Thoracic aorta (tissue), 2 donors: ENCODE measurements around the gene ADO. TPM values are rescaled to one million over a fixed set of nuclear protein-coding genes. Genes with fewer than 3 reads are reported as not detected.

Source experiments
- ATAC-seq: fragments of 150-250 bp; one replicate; pipeline ENCODE4 v1.8.0; 2017; ENCODE audit warnings: low read depth; ENCODE audit not compliant: insufficient number of reproducible peaks, low FRiP score
- DNase-seq: peaks from one replicate; pipeline ENCODE4 v3.0.0-alpha.2; 2020; ENCODE audit warnings: low spot score
- H3K27ac ChIP-seq, 2 donors: fragments of 200-600 bp; sonication (generic); 1 replicate in 1 of 2; 2 replicates in 1 of 2; pipeline ENCODE4 v1.5.1; 2016; ENCODE audit warnings: mild to moderate bottlenecking in 2 of 2, moderate library complexity in 2 of 2
- H3K27me3 ChIP-seq: fragments of 200-600 bp; sonication (generic); replicated peaks from 2 replicates; pipeline ENCODE4 v1.6.0; 2016; ENCODE audit warnings: mild to moderate bottlenecking; ENCODE audit not compliant: insufficient read depth
- H3K36me3 ChIP-seq: fragments of 200-600 bp; sonication (generic); one replicate; pipeline ENCODE4 v1.5.1; 2016
- H3K4me1 ChIP-seq, 2 donors: fragments of 200-600 bp; sonication (generic); 1 replicate in 1 of 2; 2 replicates in 1 of 2; pipeline versions ENCODE4 v1.5.1 to v1.6.0; 2016; ENCODE audit warnings: low read depth in 2 of 2, mild to moderate bottlenecking in 1 of 2; ENCODE audit not compliant: control insufficient read depth in 1 of 2
- H3K4me3 ChIP-seq: fragments of 200-600 bp; sonication (generic); 2 replicates; pipeline ENCODE4 v1.5.1; 2016; ENCODE audit warnings: mild to moderate bottlenecking
- H3K9me3 ChIP-seq: fragments of 200-600 bp; sonication (generic); 2 replicates; pipeline ENCODE4 v1.5.1; 2016
- total RNA-seq, 2 donors: library from RNA; depleted of rRNA; stranded (reverse); fragments of >200 nt; gene quantifications; one replicate each; pipeline versions ENCODE4 v1.1.0 to v1.2.3, GENCODE V29; 2016
- TF ChIP-seq, protein P1 (sequence below): fragments of 200-600 bp; sonication (generic); IDR thresholded peaks from one replicate; pipeline ENCODE4 v1.5.1; 2019; ENCODE audit warnings: antibody characterized with exemption

ADO gene
- total RNA-seq, 2 donors from 2014 or later = 15.8 to 22.8 TPM

- ATAC-seq (no peak), DNase-seq (no peak)
- H3K36me3 ChIP-seq = no peaks in the 10 kb centered on the region
- peaks cover 20 to 44% of the 10 kb centered on the region in 2 donors for H3K4me1 ChIP-seq
- TF ChIP-seq, protein P1, sequence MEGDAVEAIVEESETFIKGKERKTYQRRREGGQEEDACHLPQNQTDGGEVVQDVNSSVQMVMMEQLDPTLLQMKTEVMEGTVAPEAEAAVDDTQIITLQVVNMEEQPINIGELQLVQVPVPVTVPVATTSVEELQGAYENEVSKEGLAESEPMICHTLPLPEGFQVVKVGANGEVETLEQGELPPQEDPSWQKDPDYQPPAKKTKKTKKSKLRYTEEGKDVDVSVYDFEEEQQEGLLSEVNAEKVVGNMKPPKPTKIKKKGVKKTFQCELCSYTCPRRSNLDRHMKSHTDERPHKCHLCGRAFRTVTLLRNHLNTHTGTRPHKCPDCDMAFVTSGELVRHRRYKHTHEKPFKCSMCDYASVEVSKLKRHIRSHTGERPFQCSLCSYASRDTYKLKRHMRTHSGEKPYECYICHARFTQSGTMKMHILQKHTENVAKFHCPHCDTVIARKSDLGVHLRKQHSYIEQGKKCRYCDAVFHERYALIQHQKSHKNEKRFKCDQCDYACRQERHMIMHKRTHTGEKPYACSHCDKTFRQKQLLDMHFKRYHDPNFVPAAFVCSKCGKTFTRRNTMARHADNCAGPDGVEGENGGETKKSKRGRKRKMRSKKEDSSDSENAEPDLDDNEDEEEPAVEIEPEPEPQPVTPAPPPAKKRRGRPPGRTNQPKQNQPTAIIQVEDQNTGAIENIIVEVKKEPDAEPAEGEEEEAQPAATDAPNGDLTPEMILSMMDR = no peak
- H3K27ac ChIP-seq = peak overlapping the region in 1 of 2 donors; percentile 79
- H3K9me3 ChIP-seq = no peaks in the 10 kb centered on the region
- H3K27me3 ChIP-seq = no peaks in the 10 kb centered on the region
- peak overlapping the region; percentile 95 for H3K4me3 ChIP-seq
Measured at GRCh38 chr10:62816076-62816330, 11.5 kb downstream of the ADO start.

DNA sequence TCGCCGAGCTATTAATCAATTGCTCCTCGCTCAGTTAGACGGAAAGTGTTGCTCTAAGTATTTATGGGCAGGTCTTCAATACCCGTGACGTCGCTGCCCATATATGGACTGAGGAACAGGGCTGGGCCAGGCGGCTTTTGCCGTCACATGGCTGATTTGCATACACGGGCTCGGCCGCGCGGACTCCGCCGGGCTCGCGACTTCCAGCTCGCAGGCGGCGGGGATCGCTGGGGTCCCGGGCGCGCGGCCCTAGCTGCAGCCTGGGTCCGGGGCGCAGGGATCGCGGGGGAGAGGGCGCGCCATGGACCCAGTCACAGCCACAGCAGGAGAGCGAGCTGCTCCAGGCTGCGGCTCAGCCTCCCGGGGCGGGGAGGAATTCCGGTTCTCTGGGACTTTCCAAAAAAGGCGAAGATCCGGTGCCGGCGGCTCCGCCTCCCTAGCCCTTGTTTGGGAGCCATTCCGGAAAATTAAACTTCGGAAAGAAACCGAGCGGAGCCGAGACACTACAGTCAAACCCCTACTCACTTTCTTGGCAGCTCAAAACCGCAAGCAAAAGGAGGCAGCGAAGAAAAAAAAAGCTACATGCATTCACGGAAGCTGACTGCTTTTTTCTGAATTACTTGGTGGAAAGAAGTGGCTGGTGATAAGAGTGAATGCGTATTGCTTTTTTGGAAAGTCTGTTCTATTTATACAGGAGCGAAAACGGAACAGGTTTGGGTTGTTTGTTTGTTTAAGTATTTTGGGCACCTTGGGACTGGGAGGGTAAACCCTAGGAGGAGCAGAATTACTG, 12.0 kb downstream of the ADO start, which contains the start of gene EGR2:
Gene EGR2 (minus strand): TSS at position 36 of the 790 bp plus-strand sequence. CDS start 337 bp downstream, outside the sequence.
- no peaks in the 10 kb centered on the region for H3K9me3 ChIP-seq
- H3K27ac ChIP-seq = peak within 1 kb of the TSS; percentile 79 to 89
- H3K36me3 ChIP-seq = no peaks in the 10 kb centered on the region
- peak within 1 kb of the TSS; percentile 95 for H3K4me3 ChIP-seq
- peak; percentile 85 for ATAC-seq
- peaks cover 20 to 44% of the 10 kb centered on the region in 2 donors for H3K4me1 ChIP-seq
- TF ChIP-seq, protein P1 = no peak
- H3K27me3 ChIP-seq = no peaks in the 10 kb centered on the region
- peak; percentile 92 for DNase-seq

- H3K27ac ChIP-seq = peak overlapping the region; percentile 79 to 89
- ATAC-seq = no peak
- H3K4me3 ChIP-seq = peak overlapping the region; percentile 95
- DNase-seq = no peak
- no peaks in the 10 kb centered on the region for H3K36me3 ChIP-seq
- no peaks in the 10 kb centered on the region for H3K27me3 ChIP-seq
- H3K4me1 ChIP-seq = peaks cover 20 to 44% of the 10 kb centered on the region in 2 donors
- TF ChIP-seq, protein P1 = no peak
- no peaks in the 10 kb centered on the region for H3K9me3 ChIP-seq
Measured at GRCh38 chr10:62817121-62817765, 12.7 kb downstream of the ADO start.

DNA sequence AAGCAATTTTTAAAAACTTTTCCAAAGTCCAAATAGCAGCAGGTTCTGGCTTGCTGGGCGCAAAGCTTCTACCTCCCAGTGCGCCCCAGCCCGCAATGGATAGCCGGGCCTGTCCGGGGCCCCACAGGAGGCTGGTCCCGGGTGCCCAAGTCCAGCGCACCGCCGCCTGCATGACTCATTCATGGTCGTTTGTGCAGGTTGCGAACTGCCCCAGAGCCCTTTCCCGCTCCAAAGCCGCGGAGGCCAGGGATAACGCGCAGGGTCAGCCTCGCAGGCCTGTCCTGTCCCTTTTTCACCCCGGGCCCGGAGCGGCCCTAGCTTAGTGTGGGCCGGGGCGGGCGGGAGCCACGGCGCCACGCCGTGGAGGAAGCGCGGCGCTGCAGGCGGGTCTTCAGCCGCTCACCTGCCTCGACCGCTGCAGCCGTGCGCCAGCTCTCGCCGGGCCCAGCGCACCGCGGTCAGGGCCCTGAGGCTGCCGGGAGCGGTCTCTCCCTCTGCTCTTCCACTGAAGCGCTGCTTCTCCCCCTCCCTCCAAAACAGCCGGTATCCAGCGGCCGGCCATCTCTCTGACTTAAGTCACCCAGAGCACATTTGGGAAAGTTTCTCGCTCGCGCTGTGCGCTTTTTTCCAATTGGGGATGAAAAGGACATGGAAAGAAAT, 13.4 kb downstream of the ADO start:
- Histone ChIP-seq H3K4me3 (peak overlapping the region; percentile 95), H3K27me3 (no peaks in the 10 kb centered on the region), H3K36me3 (no peaks in the 10 kb centered on the region), H3K9me3 (no peaks in the 10 kb centered on the region), H3K27ac (peak overlapping the region; percentile 79 to 89), H3K4me1 (peaks cover 20 to 44% of the 10 kb centered on the region in 2 donors)
- DNase-seq = no peak
- no peak for ATAC-seq
- TF ChIP-seq, protein P1 = peak; percentile 81

GRCh38 chr10:62818426-62819011, 14.0 kb downstream of the ADO start:
- no peaks in the 10 kb centered on the region for H3K36me3 ChIP-seq
- no peak for ATAC-seq
- H3K9me3 ChIP-seq = no peaks in the 10 kb centered on the region
- no peaks in the 10 kb centered on the region for H3K27me3 ChIP-seq
- no peak overlapping the region for H3K27ac ChIP-seq
- peaks cover 20 to 44% of the 10 kb centered on the region in 2 donors for H3K4me1 ChIP-seq
- TF ChIP-seq, protein P1 = no peak
- no peak for DNase-seq
- peak overlapping the region; percentile 95 for H3K4me3 ChIP-seq
